Thyroid gland (tissue), 4 donors: ENCODE results near the gene PPP1R11.

ENCODE experiments used
- CTCF ChIP-seq, 6 experiments: fragments of 200-600 bp in 3 of 6; fragments of 450-650 bp in 3 of 6; sonication (generic) in 3 of 6; IDR thresholded peaks; one replicate each; pipeline ENCODE4 v1.5.1; 2016 to 2019; ENCODE audit warnings: antibody characterized with exemption in 6 of 6, mild to moderate bottlenecking in 2 of 6, inconsistent platforms in 1 of 6, moderate library complexity in 1 of 6
- POLR2A ChIP-seq, 2 donors: fragments of 450-650 bp; IDR thresholded peaks; one replicate each; pipeline ENCODE4 v1.6.1; 2017; ENCODE audit warnings: antibody characterized with exemption in 2 of 2, mild to moderate bottlenecking in 2 of 2, moderate library complexity in 1 of 2

GRCh38 chr6:30053682-30054081, 13.3 kb upstream of the PPP1R11 start:
- no peak for TF ChIP-seq CTCF (IDR thresholded peaks at IDR 0.05)
- TF ChIP-seq POLR2A (IDR thresholded peaks at IDR 0.05): no peak
